ENCODE measurements around the gene SPAG16.

Gene SPAG16

GRCh38 chr2:214380681-214381080 lies 1096.4 kb downstream of the SPAG16 start:
- TF ChIP-seq CTCF (IDR thresholded peaks at IDR 0.05; ENCODE audit: low read depth, low read length, missing control alignments), result no peak
- no peak for DNase-seq (ENCODE audit: low read depth)
- H3K4me3 ChIP-seq (ENCODE audit: low read depth, low read length), result no peak overlapping the region

GRCh38 chr2:214382229-214382628 lies 1098.0 kb downstream of the SPAG16 start:
- TF ChIP-seq CTCF (IDR thresholded peaks at IDR 0.05; ENCODE audit: low read depth, low read length, missing control alignments), result no peak
- no peak for DNase-seq (ENCODE audit: low read depth)
- no peak overlapping the region for H3K4me3 ChIP-seq (ENCODE audit: low read depth, low read length)

- no peak for TF ChIP-seq CTCF (IDR thresholded peaks at IDR 0.05; ENCODE audit: low read depth, low read length, missing control alignments)
- H3K4me3 ChIP-seq (ENCODE audit: low read depth, low read length), result no peak overlapping the region
- DNase-seq (ENCODE audit: low read depth), result no peak
Measured at GRCh38 chr2:214386720-214387119, 1102.5 kb downstream of the SPAG16 start.

DNA sequence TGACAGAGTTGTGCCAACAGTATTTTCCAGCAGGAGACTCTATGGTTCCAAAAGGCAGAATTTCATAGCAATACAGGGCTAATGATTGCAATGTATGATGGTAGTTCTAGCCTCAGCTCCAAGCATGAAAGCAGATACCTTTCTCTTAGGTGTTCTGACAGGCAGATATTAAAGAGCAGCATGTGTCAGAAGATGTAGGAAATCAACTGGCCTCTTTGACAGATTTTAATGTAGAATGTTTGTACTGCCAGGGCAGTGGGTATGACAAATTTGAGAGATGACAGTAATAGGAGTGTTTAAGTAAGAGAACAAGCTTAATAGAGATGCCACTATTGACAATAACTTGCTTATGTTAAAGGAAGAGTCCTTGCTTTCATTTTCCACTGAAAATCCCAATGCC lies 1105.1 kb downstream of the SPAG16 start:
- DNase-seq (ENCODE audit: low read depth), result no peak
- no peak for TF ChIP-seq CTCF (IDR thresholded peaks at IDR 0.05; ENCODE audit: low read depth, low read length, missing control alignments)
- H3K4me3 ChIP-seq (ENCODE audit: low read depth, low read length), result no peak overlapping the region

- no peak for TF ChIP-seq CTCF (IDR thresholded peaks at IDR 0.05; ENCODE audit: low read depth, low read length, missing control alignments)
- no peak overlapping the region for H3K4me3 ChIP-seq (ENCODE audit: low read depth, low read length)
- no peak for DNase-seq (ENCODE audit: low read depth)
Measured at GRCh38 chr2:214393796-214394195, 1109.5 kb downstream of the SPAG16 start.

GRCh38 chr2:214395040-214395439 lies 1110.8 kb downstream of the SPAG16 start:
- TF ChIP-seq CTCF (IDR thresholded peaks at IDR 0.05; ENCODE audit: low read depth, low read length, missing control alignments), result no peak
- no peak for DNase-seq (ENCODE audit: low read depth)

DNA sequence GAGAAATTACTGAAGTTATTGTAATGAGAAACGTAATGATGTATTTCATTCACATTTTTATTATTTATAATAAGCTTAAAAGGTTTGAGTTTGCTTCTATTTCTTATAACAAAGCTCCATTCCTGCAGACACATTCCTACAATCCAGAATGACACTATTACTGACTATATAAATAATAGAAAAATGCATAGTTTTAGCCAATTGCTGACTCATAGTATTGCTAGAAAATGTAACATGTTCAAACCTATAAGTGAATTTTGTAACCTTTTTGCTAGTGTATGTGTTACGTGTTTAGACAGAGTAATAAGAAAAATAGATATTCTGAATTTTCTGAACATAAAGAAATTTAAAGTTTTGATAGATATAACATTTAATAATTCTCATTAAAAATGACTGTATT lies 1117.3 kb downstream of the SPAG16 start:
- no peak overlapping the region for H3K4me3 ChIP-seq (ENCODE audit: low read depth, low read length)
- DNase-seq (ENCODE audit: low read depth), result no peak
- no peak for TF ChIP-seq CTCF (IDR thresholded peaks at IDR 0.05; ENCODE audit: low read depth, low read length, missing control alignments)

More at GRCh38 chr2:214395040-214395439, 1110.8 kb downstream of the SPAG16 start:
- no peak overlapping the region for H3K4me3 ChIP-seq (ENCODE audit: low read depth, low read length)
